GM18502 (cell line): Measurements from ENCODE around the gene FBXO45.
"Not testable (repeated sequence)": the region's sequence is repeated elsewhere in the genome, so short reads cannot be mapped to it uniquely, and the experiment has no call there.

Experiments used
- ATAC-seq: cut with Tn5 transposase; IDR thresholded peaks from one replicate; pipeline ENCODE4 v1.9.1; 2021; ENCODE audit warnings: mild to moderate bottlenecking; ENCODE audit not compliant: unreplicated experiment, poor library complexity

The FBXO45 gene, protein sequence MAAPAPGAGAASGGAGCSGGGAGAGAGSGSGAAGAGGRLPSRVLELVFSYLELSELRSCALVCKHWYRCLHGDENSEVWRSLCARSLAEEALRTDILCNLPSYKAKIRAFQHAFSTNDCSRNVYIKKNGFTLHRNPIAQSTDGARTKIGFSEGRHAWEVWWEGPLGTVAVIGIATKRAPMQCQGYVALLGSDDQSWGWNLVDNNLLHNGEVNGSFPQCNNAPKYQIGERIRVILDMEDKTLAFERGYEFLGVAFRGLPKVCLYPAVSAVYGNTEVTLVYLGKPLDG

DNA sequence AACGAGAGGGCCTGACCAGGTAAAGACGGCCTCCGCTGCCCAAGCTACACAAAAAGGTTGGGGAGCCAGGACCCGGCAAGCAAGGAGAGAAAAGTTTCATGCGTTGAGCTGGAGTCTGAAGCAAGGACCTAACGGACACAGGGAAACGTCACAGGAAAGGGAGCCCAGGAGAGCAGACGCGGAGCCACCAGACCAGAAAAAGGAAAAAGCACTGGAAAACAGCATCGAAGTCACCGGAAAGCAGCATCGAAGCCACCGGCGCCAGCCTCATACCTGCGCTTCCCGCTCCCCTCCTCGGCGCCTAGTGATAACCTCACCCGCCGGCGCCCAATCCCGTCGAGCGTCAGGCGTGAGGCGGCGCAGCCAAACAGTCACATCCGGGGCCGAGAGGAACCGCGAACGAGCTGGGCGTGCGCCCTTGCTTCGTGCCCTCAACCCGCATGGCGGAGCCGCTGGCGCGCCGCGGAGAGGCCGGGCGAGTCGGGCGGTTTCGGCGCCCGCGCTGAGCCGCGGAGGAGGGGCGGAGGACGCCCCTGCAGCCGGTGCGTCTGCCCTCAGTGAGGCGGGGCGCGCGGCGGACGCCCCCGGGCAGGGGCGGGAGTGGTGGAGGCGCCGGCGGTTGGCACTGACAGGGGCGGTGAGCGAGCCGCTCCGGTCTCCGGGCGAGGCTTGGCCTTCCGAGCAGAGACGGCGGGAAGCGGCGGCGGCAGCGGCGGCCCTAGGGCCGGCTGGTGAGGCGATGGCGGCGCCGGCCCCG is at the start of gene FBXO45, which contains the start of gene WDR53:
TSS of gene FBXO45 (plus strand) at position 415 of the 757 bp plus-strand sequence. CDS start at position 740, 325 bp downstream.
TSS of gene WDR53 (minus strand) at position 309 of the 757 bp plus-strand sequence. CDS start 7,079 bp downstream, outside the sequence.
- ATAC-seq, result peak; percentile 93

- no peak for ATAC-seq
These were observed 49.3 kb upstream of the FBXO45 start for GRCh38 chr3:196518966-196519717.

- no peak for ATAC-seq
These were observed 48.8 kb upstream of the FBXO45 start for GRCh38 chr3:196519718-196520082.

DNA sequence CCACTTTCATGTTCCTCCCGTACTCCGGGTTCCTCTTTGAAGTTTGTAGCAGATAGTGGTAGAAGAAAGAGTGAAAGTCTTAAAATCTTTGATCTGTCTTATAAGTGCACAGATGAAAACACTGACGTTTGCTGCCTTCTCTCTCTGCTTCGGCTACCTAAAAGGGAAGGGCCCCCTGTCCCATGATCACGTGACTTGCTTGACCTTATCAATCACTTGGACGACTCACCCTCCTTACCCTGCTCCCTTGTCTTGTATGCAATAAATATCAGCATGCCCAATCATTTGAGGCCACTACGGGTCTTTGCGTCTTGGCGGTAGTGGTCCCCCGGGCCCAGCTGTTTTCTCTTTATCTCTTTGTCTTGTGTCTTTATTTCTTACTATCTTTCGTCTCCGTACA is 47.2 kb upstream of the FBXO45 start:
- ATAC-seq, result not testable (repeated sequence)

DNA sequence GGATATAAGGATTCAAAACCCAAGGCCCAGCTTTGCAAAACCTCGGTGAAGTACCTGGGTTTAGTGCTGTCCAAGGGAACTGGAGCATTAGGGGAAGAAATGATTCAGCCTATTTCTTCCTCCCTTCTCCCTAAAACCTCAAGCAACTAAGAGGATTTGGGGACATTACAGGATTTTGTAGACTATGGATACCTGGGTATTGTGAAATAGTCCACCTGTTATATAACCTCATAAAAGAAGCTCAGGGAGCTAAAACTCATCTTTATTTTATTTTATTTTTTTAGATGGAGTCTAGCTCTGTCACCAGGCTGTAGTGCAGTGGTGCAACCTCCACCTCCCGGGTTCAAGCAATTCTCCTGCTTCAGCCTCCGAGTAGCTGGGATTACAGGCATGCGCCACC is 44.6 kb upstream of the FBXO45 start:
- no peak for ATAC-seq

DNA sequence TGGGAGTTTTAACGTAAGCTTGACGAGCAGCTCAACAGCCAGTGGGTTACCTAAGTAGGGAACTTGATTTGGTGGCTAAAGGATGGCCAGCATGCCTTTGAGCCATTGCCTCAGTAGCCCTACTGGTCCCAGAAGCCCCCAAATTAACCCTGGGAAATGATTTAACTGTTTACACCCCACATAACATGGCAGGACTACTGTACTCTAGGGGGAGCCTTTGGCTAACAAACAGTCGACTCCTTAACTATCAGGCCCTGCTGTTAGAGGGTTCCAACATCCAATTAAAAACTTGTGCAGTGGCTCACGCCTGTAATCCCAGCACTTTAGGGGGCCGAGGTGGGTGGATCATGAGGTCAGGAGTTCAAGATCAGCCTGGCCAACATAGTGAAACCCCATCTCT is 43.9 kb upstream of the FBXO45 start:
- no peak for ATAC-seq

GRCh38 chr3:196525141-196525540 is 43.3 kb upstream of the FBXO45 start:
- ATAC-seq, result no peak

GRCh38 chr3:196528639-196529233 is 39.7 kb upstream of the FBXO45 start:
- ATAC-seq, result peak; percentile 81

GRCh38 chr3:196531418-196531817 is 37.0 kb upstream of the FBXO45 start:
- ATAC-seq, result no peak

DNA sequence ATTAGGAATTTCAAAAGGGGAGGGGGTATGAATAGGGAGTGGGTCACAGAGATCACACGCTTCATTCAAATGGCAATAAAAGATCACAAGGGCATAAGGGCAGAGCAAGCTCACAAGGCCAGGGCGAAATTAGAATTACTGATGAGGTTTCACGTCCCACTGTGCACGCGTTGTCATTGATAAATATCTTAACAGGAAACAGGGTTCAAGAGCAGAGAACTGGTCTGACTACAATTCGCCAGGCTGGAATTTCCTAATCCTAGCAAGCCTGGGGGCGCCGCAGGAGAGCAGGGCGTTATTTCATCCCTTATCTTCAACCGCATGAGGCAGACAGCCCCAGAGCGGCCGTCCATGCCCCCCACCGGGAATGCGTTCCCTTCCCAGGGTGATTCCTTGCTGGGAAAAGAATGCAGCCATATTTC is 35.2 kb upstream of the FBXO45 start:
- ATAC-seq, result no peak

DNA sequence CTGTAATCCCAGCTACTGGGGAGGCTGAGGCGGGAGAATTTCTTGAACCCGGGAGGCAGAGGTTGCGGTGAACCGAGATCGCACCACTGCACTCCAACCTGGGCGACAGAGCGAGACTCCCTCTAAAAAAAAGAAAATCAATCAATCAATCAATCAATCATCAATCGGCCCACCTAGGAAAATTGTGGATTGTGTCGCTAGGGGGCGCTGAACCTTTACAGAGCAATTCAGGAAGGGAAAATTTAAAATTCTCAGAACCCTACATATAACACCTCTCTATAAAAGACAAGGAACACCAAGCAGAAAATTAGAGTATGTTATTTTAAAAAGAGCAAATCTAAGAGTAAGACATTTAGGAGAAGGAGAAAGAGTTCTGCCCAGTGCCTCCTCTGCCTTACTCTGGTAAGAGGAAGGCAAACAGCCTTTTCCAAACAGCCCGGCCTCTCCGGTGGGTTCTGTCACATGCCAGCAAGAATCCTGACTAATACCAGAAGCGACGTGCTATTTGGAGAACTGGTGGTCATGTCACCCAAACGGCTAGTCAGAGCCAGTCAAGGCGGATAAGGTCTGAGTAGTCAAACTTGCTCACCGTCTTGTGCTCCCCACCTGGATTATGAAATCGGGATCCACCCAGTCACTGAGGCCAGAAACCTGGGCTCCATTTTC is 31.0 kb upstream of the FBXO45 start:
- ATAC-seq, result no peak

DNA sequence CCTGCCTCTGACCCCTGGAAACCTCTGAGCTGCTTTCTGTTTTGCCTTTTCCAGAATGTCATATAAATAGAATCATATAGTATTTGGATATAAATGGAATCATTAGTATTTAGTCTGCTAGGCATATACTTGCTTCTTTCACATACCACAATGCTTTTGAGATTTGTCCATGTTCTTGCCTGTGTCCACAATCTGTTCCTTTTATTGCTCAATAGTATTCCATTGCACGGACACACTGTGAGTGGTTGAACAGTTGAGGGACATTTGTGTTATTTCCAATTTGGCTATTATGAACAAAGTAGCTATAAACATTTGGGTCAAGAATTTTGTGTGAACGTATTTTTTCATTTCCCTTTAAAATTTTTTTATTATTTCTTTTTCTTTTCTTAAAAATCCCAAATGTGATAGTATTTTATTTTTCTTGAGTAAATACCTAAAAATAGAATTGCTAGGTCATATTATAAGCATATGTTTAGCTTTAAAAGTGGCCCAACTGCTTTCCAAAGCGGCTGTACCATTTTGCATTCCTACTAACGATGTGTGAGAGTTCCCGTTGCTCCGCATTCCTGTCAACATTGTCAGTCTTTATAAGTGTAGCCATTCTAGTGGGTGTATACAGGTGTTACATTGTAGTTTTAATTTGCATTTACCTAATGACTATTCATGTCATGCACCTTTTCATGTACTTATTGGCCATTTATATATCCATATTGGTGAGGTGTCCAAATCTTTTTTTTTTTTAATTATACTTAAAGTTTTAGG is 26.6 kb upstream of the FBXO45 start:
- ATAC-seq, result no peak

- ATAC-seq, result no peak
These were observed 23.9 kb upstream of the FBXO45 start for GRCh38 chr3:196544491-196544992.

- no peak for ATAC-seq
These were observed 21.9 kb upstream of the FBXO45 start for GRCh38 chr3:196546537-196546936.

- no peak for ATAC-seq
These were observed 21.4 kb upstream of the FBXO45 start for GRCh38 chr3:196547067-196547466.

DNA sequence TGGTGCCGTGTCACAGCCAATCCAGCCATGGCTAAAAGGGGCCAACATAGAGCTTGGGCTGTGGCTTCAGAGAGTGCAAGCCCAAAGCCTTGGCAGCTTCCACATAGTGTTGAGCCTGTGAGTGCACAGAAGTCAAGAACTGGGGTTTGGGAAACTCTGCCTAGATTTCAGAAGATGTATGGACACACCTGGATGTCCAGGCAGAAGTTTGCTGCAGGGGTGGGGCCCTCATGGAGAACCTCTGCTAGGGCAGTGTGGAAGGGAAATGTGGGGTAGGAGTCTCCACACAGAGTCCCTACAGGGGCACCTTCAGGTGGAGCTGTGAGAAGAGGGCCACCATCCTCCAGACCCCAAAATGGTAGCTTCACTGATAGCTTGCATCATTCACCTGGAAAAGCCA is 19.1 kb upstream of the FBXO45 start:
- ATAC-seq, result not testable (repeated sequence)

GRCh38 chr3:196550172-196550571 is 18.3 kb upstream of the FBXO45 start:
- not testable (repeated sequence) for ATAC-seq

- ATAC-seq, result no peak
These were observed 16.2 kb upstream of the FBXO45 start for GRCh38 chr3:196552253-196552652.

- ATAC-seq, result no peak
These were observed 14.9 kb upstream of the FBXO45 start for GRCh38 chr3:196553551-196553950.
